ENCODE results near the gene CYP2R1. TPM values are rescaled to one million over a fixed set of nuclear protein-coding genes. Genes with fewer than 3 reads are reported as not detected.
A peak's percentile ranks its signal among the peaks of the same experiment; 100 is the strongest.

Gene CYP2R1, protein sequence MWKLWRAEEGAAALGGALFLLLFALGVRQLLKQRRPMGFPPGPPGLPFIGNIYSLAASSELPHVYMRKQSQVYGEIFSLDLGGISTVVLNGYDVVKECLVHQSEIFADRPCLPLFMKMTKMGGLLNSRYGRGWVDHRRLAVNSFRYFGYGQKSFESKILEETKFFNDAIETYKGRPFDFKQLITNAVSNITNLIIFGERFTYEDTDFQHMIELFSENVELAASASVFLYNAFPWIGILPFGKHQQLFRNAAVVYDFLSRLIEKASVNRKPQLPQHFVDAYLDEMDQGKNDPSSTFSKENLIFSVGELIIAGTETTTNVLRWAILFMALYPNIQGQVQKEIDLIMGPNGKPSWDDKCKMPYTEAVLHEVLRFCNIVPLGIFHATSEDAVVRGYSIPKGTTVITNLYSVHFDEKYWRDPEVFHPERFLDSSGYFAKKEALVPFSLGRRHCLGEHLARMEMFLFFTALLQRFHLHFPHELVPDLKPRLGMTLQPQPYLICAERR
- total RNA-seq (10 to 100 TPM; 34.8 to 54.3 TPM), polyA plus RNA-seq (ENCODE audit: insufficient read depth, low read depth, low replicate concordance) (50.8 TPM)
- long read RNA-seq, donor 1, partial matches to known transcripts, result 8 of 11 reads
- long read RNA-seq, donor 1, other reads (novel, unspliced or antisense), result 0 of 11 reads
- long read RNA-seq, donor 2, partial matches to known transcripts, result 7 of 12 reads
- long read RNA-seq, donor 2, other reads (novel, unspliced or antisense), result 0 of 12 reads

DNA sequence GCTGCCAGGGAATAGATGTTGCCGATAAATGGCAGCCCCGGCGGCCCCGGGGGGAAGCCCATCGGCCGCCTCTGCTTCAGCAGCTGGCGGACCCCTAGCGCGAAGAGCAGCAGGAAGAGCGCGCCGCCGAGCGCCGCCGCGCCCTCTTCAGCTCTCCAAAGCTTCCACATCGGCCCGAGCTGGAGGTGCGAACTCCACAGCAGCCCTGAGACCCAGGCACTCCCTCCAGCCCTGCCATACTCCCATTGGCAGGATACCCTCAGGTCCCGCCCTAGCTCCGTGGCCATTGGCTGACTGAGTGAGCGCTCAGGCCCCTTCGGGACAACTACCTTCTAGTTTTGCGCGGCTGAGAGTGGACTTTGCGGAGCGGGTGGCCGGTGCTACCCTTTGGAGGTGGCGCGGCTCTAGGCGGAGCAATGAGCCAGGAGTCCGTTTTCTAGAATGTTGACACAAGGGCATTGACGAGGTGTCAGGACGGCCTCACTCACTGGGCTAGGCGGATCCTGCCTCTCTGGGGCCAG is at the start of gene CYP2R1:
CYP2R1 (minus strand) TSS at position 196 of the 521 bp plus-strand sequence; CDS start at position 170, 26 bp downstream.
- WGBS, 2 donors, result 0 to 1% methylated on average over 8 to 36 of the region's 36 CpGs
- Histone ChIP-seq H3K4me1 (peaks cover 3% of the 10 kb centered on the region), H3K27ac (peak within 1 kb of the TSS; percentile 68 to 91), H3K4me3 (peak within 1 kb of the TSS; percentile 67 to 71), H3K27me3 (no peaks in the 10 kb centered on the region), H3K36me3 (ENCODE audit: low read depth, missing control alignments) (no peaks in the 10 kb centered on the region), H3K9me3 (no peaks in the 10 kb centered on the region)
- intact Hi-C loops (cut with DNase I; ENCODE audit: low total_unique reads), result no loop called here
- peak; percentile 98 for DNase-seq
- TF ChIP-seq, protein P1, sequence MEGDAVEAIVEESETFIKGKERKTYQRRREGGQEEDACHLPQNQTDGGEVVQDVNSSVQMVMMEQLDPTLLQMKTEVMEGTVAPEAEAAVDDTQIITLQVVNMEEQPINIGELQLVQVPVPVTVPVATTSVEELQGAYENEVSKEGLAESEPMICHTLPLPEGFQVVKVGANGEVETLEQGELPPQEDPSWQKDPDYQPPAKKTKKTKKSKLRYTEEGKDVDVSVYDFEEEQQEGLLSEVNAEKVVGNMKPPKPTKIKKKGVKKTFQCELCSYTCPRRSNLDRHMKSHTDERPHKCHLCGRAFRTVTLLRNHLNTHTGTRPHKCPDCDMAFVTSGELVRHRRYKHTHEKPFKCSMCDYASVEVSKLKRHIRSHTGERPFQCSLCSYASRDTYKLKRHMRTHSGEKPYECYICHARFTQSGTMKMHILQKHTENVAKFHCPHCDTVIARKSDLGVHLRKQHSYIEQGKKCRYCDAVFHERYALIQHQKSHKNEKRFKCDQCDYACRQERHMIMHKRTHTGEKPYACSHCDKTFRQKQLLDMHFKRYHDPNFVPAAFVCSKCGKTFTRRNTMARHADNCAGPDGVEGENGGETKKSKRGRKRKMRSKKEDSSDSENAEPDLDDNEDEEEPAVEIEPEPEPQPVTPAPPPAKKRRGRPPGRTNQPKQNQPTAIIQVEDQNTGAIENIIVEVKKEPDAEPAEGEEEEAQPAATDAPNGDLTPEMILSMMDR (IDR thresholded peaks at IDR 0.05), result no peak
- TF ChIP-seq POLR2A (IDR thresholded peaks at IDR 0.05), result peak; percentile 4

DNA sequence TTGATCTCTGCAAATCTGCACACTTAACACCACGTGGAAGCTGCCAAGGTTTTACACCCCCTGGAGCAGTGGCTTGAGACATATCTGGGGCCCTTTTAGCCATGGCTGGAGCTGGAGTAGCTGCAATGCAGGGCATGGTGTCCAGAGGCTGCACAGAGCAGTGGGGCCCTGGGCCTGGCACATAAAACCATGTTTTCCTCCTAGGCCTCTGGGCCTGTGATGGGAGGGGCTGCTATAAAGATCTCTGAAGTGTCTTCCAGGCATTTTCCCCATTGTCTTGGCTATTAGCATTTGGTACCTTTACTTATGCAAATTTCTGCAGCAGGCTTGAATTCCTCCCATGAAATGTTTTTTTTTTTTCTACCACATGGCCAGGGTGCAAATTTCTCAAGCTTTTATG is 46.9 kb upstream of the CYP2R1 start:
- no peak for DNase-seq
- Histone ChIP-seq H3K27ac (no peak overlapping the region), H3K36me3 (ENCODE audit: low read depth, missing control alignments) (no peaks in the 10 kb centered on the region), H3K9me3 (no peaks in the 10 kb centered on the region), H3K4me1 (no peaks in the 10 kb centered on the region), H3K4me3 (no peak overlapping the region), H3K27me3 (no peaks in the 10 kb centered on the region)
- TF ChIP-seq POLR2A (IDR thresholded peaks at IDR 0.05), result no peak
- TF ChIP-seq, protein P1 (IDR thresholded peaks at IDR 0.05), result no peak
- 50% methylated on average over 1 of the region's 1 CpG for WGBS, 2 donors
- intact Hi-C loops (cut with DNase I; ENCODE audit: low total_unique reads), result no loop called here

DNA sequence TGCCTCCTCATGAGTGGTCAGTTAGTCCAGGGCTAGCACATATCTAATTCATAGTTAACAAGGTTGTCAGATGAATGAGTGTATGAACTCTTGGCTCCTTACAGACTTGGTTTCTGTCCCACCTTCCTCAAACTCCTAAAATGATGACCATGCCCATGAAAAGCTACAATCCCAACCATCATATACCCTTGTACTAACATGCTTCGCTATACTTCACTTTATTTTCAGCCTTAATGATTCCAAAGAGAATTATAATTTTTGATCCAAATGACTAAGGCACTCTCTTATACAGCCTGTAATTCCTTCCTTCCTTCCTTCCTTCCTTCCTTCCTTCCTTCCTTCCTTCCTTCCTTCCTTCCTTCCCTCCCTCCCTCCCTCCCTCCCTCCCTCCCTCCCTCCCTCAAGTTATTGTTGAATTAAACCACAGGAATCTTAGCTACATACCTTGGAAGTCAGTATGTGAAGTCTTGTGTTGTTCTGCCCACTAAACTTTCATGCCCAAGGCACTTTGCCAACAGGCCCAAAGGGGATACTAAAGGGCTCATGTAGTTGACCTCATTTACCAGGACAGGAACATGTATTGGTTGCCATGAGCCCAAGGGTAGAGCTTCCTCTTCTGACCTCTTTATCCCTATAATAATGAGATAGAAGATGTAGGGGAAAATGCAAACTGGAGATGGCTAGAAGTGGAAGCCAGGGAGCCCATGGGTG is 42.8 kb upstream of the CYP2R1 start:
- H3K27ac ChIP-seq, result no peak overlapping the region
- 91 to 100% methylated on average over 1 of the region's 1 CpG for WGBS, 2 donors
- H3K4me3 ChIP-seq, result no peak overlapping the region
- DNase-seq, result no peak
- intact Hi-C loops (cut with DNase I; ENCODE audit: low total_unique reads), result no loop called here
- no peaks in the 10 kb centered on the region for H3K27me3 ChIP-seq
- H3K36me3 ChIP-seq (ENCODE audit: low read depth, missing control alignments), result no peaks in the 10 kb centered on the region
- H3K9me3 ChIP-seq, result no peaks in the 10 kb centered on the region
- TF ChIP-seq, protein P1 (IDR thresholded peaks at IDR 0.05), result no peak
- TF ChIP-seq POLR2A (IDR thresholded peaks at IDR 0.05), result no peak
- H3K4me1 ChIP-seq, result no peaks in the 10 kb centered on the region

DNA sequence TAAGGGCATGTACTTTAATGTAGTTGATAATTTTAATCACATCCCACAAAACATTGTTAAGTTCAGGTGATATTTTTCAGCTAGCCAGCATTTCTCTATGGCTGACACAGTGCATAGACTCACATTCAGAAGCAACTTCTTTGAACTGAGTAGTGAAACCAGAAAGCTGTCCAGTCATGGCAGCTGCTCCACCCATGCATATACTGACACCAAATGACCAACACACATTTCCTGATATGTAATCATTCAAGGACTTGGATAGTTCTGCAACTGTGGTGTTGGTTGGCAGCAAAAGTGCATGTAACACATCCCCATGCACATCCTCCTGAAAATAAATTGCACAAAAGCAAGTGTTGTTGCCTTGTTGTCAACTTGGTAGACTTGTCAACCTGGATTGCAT is 40.4 kb upstream of the CYP2R1 start:
- no peak for DNase-seq
- TF ChIP-seq, protein P1 (IDR thresholded peaks at IDR 0.05), result no peak
- TF ChIP-seq POLR2A (IDR thresholded peaks at IDR 0.05), result no peak
- no peak overlapping the region for H3K4me3 ChIP-seq
- H3K4me1 ChIP-seq, result no peaks in the 10 kb centered on the region
- H3K27me3 ChIP-seq, result no peaks in the 10 kb centered on the region
- intact Hi-C loops (cut with DNase I; ENCODE audit: low total_unique reads), result no loop called here
- no peak overlapping the region for H3K27ac ChIP-seq
- H3K36me3 ChIP-seq (ENCODE audit: low read depth, missing control alignments), result no peaks in the 10 kb centered on the region
- H3K9me3 ChIP-seq, result no peaks in the 10 kb centered on the region

Measured in testis (tissue), 5 donors.